Astrocyte (in vitro differentiated cells and primary cell): Measurements from ENCODE around the gene GLIS2. TPM values are rescaled to one million over a fixed set of nuclear protein-coding genes. Genes with fewer than 3 reads are reported as not detected.
"Not testable (repeated sequence)": the region's sequence is repeated elsewhere in the genome, so short reads cannot be mapped to it uniquely, and the experiment has no call there.

ENCODE experiments used
- DNase-seq: peaks from one replicate; pipeline ENCODE4 v3.0.0-alpha.2; 2010; ENCODE audit warnings: low read depth
- FAIRE-seq: peaks from 2 replicates; lab custom pipeline; 2011; peaks lifted over from hg19 to GRCh38; lab: Jason Lieb, UNC
- H2AFZ ChIP-seq: 2 replicates; pipeline ENCODE4 v1.6.0; 2012; ENCODE audit warnings: low read depth, low read length, inconsistent platforms
- H3K27ac ChIP-seq: 2 replicates; pipeline ENCODE4 v1.5.1; 2011; ENCODE audit warnings: low read depth, low read length, inconsistent platforms
- H3K27me3 ChIP-seq: 2 replicates; pipeline ENCODE4 v1.6.0; 2011; ENCODE audit warnings: low read length, inconsistent platforms; ENCODE audit not compliant: insufficient read depth
- H3K36me3 ChIP-seq: 2 replicates; pipeline ENCODE4 v1.5.1; 2011; ENCODE audit warnings: low read length, inconsistent platforms; ENCODE audit not compliant: insufficient read depth
- H3K4me1 ChIP-seq: 2 replicates; pipeline ENCODE4 v1.5.1; 2011; ENCODE audit warnings: low read length, inconsistent platforms; ENCODE audit not compliant: insufficient read depth
- H3K4me2 ChIP-seq: 2 replicates; pipeline ENCODE4 v1.6.0; 2012; ENCODE audit warnings: low read length, inconsistent platforms
- H3K4me3 ChIP-seq: 2 replicates; pipeline ENCODE4 v1.5.1; 2011; ENCODE audit warnings: low read depth, mild to moderate bottlenecking, low read length, inconsistent platforms; ENCODE audit not compliant: insufficient read depth
- H3K79me2 ChIP-seq: 2 replicates; pipeline ENCODE4 v1.6.0; 2012; ENCODE audit warnings: mild to moderate bottlenecking, low read length, inconsistent platforms; ENCODE audit not compliant: insufficient read depth
- H3K9ac ChIP-seq: 2 replicates; pipeline ENCODE4 v1.6.0; 2012; ENCODE audit warnings: mild to moderate bottlenecking, low read length, inconsistent platforms
- H3K9me3 ChIP-seq: 2 replicates; pipeline ENCODE4 v1.5.1; 2012; ENCODE audit warnings: low read depth, mild to moderate bottlenecking, low read length, inconsistent platforms; ENCODE audit not compliant: insufficient read depth
- H4K20me1 ChIP-seq: 2 replicates; pipeline ENCODE4 v1.6.0; 2012; ENCODE audit warnings: low read length, inconsistent platforms; ENCODE audit not compliant: insufficient read depth
- H3K27ac Mint-ChIP-seq: one replicate; pipeline ENCODE4 v1.8.0; 2021; ENCODE audit warnings: mild to moderate bottlenecking, mixed read lengths; ENCODE audit not compliant: unreplicated experiment
- H3K27me3 Mint-ChIP-seq: one replicate; pipeline ENCODE4 v1.8.0; 2021; ENCODE audit warnings: low read depth, mixed read lengths; ENCODE audit not compliant: unreplicated experiment
- H3K36me3 Mint-ChIP-seq: one replicate; pipeline ENCODE4 v1.8.0; 2021; ENCODE audit warnings: low read depth, mixed read lengths; ENCODE audit not compliant: unreplicated experiment
- H3K4me1 Mint-ChIP-seq: one replicate; pipeline ENCODE4 v1.8.0; 2021; ENCODE audit warnings: low read depth, mixed read lengths; ENCODE audit not compliant: unreplicated experiment
- H3K4me3 Mint-ChIP-seq: one replicate; pipeline ENCODE4 v1.8.0; 2021; ENCODE audit warnings: mild to moderate bottlenecking, moderate library complexity, mixed read lengths; ENCODE audit not compliant: unreplicated experiment
- H3K9me3 Mint-ChIP-seq: one replicate; pipeline ENCODE4 v1.8.0; 2021; ENCODE audit warnings: mild to moderate bottlenecking, mixed read lengths; ENCODE audit not compliant: unreplicated experiment
- EZH2 ChIP-seq: IDR thresholded peaks from 2 replicates; pipeline ENCODE4 v1.6.1; 2012; ENCODE audit warnings: mild to moderate bottlenecking, low read length, inconsistent platforms; ENCODE audit not compliant: insufficient read depth
- total RNA-seq: library from RNA; stranded (reverse); gene quantifications from 2 replicates; pipeline ENCODE4 v1.2.1, GENCODE V29; 2021
- TF ChIP-seq, protein P1 (sequence below): IDR thresholded peaks from 2 replicates; pipeline ENCODE4 v1.5.1; 2011; ENCODE audit warnings: low read depth, mild to moderate bottlenecking, inconsistent platforms, low read length, moderate library complexity; ENCODE audit not compliant: insufficient read depth

Gene GLIS2
- total RNA-seq, 1 donor from 2014 or later = 18.9 TPM

DNA sequence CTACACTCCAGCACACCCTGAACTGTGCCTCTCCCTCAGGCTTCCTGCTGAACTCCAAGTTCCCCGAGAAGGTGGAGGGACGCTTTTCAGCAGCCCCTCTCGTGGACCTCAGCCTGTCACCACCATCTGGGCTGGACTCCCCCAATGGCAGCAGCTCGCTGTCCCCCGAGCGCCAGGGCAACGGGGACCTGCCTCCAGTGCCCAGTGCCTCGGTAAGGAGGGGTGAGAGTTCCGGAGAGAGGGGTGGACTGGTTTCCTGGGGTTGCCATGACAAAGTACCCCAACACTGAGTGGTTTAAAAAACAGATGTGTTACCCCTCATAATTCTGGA is 17.4 kb downstream of the GLIS2 start:
- no peak overlapping the region for H2AFZ ChIP-seq
- peaks cover 5% of the 10 kb centered on the region for H3K4me1 Mint-ChIP-seq

GRCh38 chr16:4333714-4334113 is 17.8 kb downstream of the GLIS2 start:
- not testable (repeated sequence) for H3K9me3 Mint-ChIP-seq, DNase-seq

More for the DNA sequence above, 17.4 kb downstream of the GLIS2 start:
- H3K79me2 ChIP-seq = peaks cover 44% of the 10 kb centered on the region
- H3K4me3 ChIP-seq = no peak overlapping the region
- peaks cover 3% of the 10 kb centered on the region for H3K36me3 ChIP-seq
- Mint-ChIP-seq H3K27ac (no peak overlapping the region), H3K27me3 (no peaks in the 10 kb centered on the region), H3K9me3 (no peaks in the 10 kb centered on the region), H3K4me3 (no peak overlapping the region), H3K36me3 (peaks cover 5% of the 10 kb centered on the region)
- no peak overlapping the region for H3K4me2 ChIP-seq
- H4K20me1 ChIP-seq = peaks cover 78% of the 10 kb centered on the region
- no peak overlapping the region for H3K27ac ChIP-seq
- H3K27me3 ChIP-seq = no peaks in the 10 kb centered on the region
- H3K4me1 ChIP-seq = peaks cover 10% of the 10 kb centered on the region
- FAIRE-seq = no peak
- TF ChIP-seq EZH2 = no peak
- TF ChIP-seq, protein P1, sequence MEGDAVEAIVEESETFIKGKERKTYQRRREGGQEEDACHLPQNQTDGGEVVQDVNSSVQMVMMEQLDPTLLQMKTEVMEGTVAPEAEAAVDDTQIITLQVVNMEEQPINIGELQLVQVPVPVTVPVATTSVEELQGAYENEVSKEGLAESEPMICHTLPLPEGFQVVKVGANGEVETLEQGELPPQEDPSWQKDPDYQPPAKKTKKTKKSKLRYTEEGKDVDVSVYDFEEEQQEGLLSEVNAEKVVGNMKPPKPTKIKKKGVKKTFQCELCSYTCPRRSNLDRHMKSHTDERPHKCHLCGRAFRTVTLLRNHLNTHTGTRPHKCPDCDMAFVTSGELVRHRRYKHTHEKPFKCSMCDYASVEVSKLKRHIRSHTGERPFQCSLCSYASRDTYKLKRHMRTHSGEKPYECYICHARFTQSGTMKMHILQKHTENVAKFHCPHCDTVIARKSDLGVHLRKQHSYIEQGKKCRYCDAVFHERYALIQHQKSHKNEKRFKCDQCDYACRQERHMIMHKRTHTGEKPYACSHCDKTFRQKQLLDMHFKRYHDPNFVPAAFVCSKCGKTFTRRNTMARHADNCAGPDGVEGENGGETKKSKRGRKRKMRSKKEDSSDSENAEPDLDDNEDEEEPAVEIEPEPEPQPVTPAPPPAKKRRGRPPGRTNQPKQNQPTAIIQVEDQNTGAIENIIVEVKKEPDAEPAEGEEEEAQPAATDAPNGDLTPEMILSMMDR = no peak
- no peaks in the 10 kb centered on the region for H3K9me3 ChIP-seq
- H3K9ac ChIP-seq = no peak overlapping the region
- no peak for DNase-seq

GRCh38 chr16:4334724-4335495 is 19.0 kb downstream of the GLIS2 start:
- Mint-ChIP-seq H3K27ac (no peak overlapping the region), H3K4me1 (no peaks in the 10 kb centered on the region), H3K4me3 (no peak overlapping the region), H3K9me3 (no peaks in the 10 kb centered on the region), H3K36me3 (peaks cover 5% of the 10 kb centered on the region), H3K27me3 (no peaks in the 10 kb centered on the region)
- no peaks in the 10 kb centered on the region for H3K9me3 ChIP-seq
- peaks cover 3% of the 10 kb centered on the region for H3K36me3 ChIP-seq
- H3K79me2 ChIP-seq = peaks cover 27% of the 10 kb centered on the region
- no peak overlapping the region for H3K9ac ChIP-seq
- H3K4me1 ChIP-seq = no peaks in the 10 kb centered on the region
- DNase-seq (no peak), FAIRE-seq (no peak)
- no peak overlapping the region for H2AFZ ChIP-seq
- no peaks in the 10 kb centered on the region for H3K27me3 ChIP-seq
- H3K27ac ChIP-seq = no peak overlapping the region
- H3K4me2 ChIP-seq = no peak overlapping the region
- H3K4me3 ChIP-seq = no peak overlapping the region
- no peak for TF ChIP-seq EZH2
- TF ChIP-seq, protein P1 = no peak
- H4K20me1 ChIP-seq = peaks cover 74% of the 10 kb centered on the region

More at GRCh38 chr16:4333714-4334113, 17.8 kb downstream of the GLIS2 start:
- H3K27me3 ChIP-seq, H3K9ac ChIP-seq, H3K36me3 ChIP-seq, H3K27me3 Mint-ChIP-seq, H3K4me3 ChIP-seq, H3K4me3 Mint-ChIP-seq, H3K4me1 ChIP-seq, H3K4me2 ChIP-seq, H3K27ac ChIP-seq, H3K9me3 ChIP-seq, H3K4me1 Mint-ChIP-seq, H3K36me3 Mint-ChIP-seq, H2AFZ ChIP-seq, H3K27ac Mint-ChIP-seq, FAIRE-seq: not testable (repeated sequence)
- H4K20me1 ChIP-seq = peaks cover 78% of the 10 kb centered on the region
- peaks cover 39% of the 10 kb centered on the region for H3K79me2 ChIP-seq
